OCI-LY1 (cell line): ENCODE data around the gene CDHR5.

Experiments used
- EZH2 ChIP-seq: fragments of 200-600 bp; sonication (generic), shearing (Covaris generic); IDR thresholded peaks from 2 replicates; pipeline ENCODE4 v1.8.0; 2017; ENCODE audit warnings: borderline replicate concordance, mixed run types, mild to moderate bottlenecking, antibody characterized with exemption, low read length, moderate library complexity, mixed read lengths
- TF ChIP-seq, protein P1 (sequence below): fragments of 200-600 bp; sonication (generic), shearing (Covaris generic); IDR thresholded peaks from 2 replicates; pipeline ENCODE4 v1.5.1; 2017; ENCODE audit warnings: mild to moderate bottlenecking, antibody characterized with exemption, low read length, moderate library complexity, mixed read lengths

DNA sequence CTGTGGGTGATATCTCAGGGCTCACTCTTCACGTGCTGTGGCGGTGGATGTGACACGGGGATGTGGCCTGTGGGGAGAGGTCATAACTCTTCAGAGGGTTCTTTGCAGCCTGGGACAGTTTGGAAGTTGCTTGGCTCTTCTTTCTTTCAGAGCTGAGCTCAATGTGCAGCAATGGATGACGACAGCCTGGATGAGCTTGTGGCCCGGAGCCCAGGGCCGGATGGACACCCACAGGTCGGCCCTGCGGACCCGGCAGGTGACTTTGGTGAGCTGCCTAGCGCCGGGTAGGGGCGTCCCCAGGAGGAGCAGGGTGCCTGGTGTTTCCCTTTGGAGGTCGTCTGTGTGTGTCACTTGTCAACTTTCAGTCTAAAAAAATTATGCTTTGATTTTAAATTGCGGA, 43.4 kb downstream of the CDHR5 start:
- TF ChIP-seq, protein P1, sequence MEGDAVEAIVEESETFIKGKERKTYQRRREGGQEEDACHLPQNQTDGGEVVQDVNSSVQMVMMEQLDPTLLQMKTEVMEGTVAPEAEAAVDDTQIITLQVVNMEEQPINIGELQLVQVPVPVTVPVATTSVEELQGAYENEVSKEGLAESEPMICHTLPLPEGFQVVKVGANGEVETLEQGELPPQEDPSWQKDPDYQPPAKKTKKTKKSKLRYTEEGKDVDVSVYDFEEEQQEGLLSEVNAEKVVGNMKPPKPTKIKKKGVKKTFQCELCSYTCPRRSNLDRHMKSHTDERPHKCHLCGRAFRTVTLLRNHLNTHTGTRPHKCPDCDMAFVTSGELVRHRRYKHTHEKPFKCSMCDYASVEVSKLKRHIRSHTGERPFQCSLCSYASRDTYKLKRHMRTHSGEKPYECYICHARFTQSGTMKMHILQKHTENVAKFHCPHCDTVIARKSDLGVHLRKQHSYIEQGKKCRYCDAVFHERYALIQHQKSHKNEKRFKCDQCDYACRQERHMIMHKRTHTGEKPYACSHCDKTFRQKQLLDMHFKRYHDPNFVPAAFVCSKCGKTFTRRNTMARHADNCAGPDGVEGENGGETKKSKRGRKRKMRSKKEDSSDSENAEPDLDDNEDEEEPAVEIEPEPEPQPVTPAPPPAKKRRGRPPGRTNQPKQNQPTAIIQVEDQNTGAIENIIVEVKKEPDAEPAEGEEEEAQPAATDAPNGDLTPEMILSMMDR, result no peak
- no peak for TF ChIP-seq EZH2
